PC-9 (cell line): ENCODE data around the gene SLC9B1.

Source experiments
- CTCF ChIP-seq: fragments of 200-600 bp; sonication (generic); conservative IDR thresholded peaks from 2 replicates; pipeline ENCODE4 v1.6.1; 2017; ENCODE audit warnings: mixed run types, antibody characterized with exemption, mild to moderate bottlenecking, moderate library complexity
- EZH2 ChIP-seq: fragments of 200-600 bp; sonication (generic); IDR thresholded peaks from 2 replicates; pipeline ENCODE4 v1.8.0; 2017; ENCODE audit warnings: antibody characterized with exemption, low read depth

- no peak for TF ChIP-seq EZH2
- TF ChIP-seq CTCF, result no peak
Observed at GRCh38 chr4:102869569-102870197, 149.8 kb downstream of the SLC9B1 start.
